Stimulated activated CD8-positive, alpha-beta memory T cell treated with anti-CD3 and anti-CD28 coated beads, Interleukin-7, amount 100 ng/mL, for 1 hour (primary cell): ENCODE data around the gene TAF1D.
"Not testable (repeated sequence)": the region's sequence is repeated elsewhere in the genome, so short reads cannot be mapped to it uniquely, and the experiment has no call there.

Source experiments
- DNase-seq, 2 donors: peaks; one replicate each; pipeline ENCODE4 v3.0.0-alpha.2; 2020; ENCODE audit warnings: low read depth in 2 of 2

The TAF1D gene

GRCh38 chr11:93741094-93741881 is at the start of gene TAF1D, which contains the start of gene C11orf54:
TSS of gene TAF1D (minus strand) at chr11:93741495. CDS start at chr11:93739304, 2,191 bp downstream.
TSS of gene C11orf54 (plus strand) at chr11:93741672. CDS start at chr11:93747394, 5,722 bp downstream.
- DNase-seq = peak; percentile 88 to 92

- DNase-seq = no peak
Measured at GRCh38 chr11:93784935-93785360, 43.7 kb upstream of the TAF1D start.

- peak; percentile 67 to 78 for DNase-seq
Measured at GRCh38 chr11:93784145-93784934, 43.0 kb upstream of the TAF1D start, which contains the start of gene MED17. TSS of gene MED17 (plus strand) at chr11:93784282. CDS start at chr11:93784514, 232 bp downstream.

- peak in 1 of 2 donors; percentile 0 for DNase-seq
Measured at GRCh38 chr11:93783765-93784144, 42.5 kb upstream of the TAF1D start.

- DNase-seq = no peak
Measured at GRCh38 chr11:93783362-93783761, 42.1 kb upstream of the TAF1D start.

- no peak for DNase-seq
Measured at GRCh38 chr11:93775289-93775688, 34.0 kb upstream of the TAF1D start.

- DNase-seq = not testable (repeated sequence)
Measured at GRCh38 chr11:93774560-93774959, 33.3 kb upstream of the TAF1D start.

GRCh38 chr11:93773601-93774200 is 32.4 kb upstream of the TAF1D start:
- DNase-seq = no peak

- DNase-seq = no peak
Measured at GRCh38 chr11:93773045-93773477, 31.8 kb upstream of the TAF1D start.

- DNase-seq = no peak
Measured at GRCh38 chr11:93772123-93772522, 30.8 kb upstream of the TAF1D start.

GRCh38 chr11:93770160-93770559 is 28.9 kb upstream of the TAF1D start:
- DNase-seq = no peak

GRCh38 chr11:93767018-93767417 is 25.7 kb upstream of the TAF1D start:
- no peak for DNase-seq

- DNase-seq = no peak
Measured at GRCh38 chr11:93766504-93766903, 25.2 kb upstream of the TAF1D start.

GRCh38 chr11:93765551-93765950 is 24.3 kb upstream of the TAF1D start:
- no peak for DNase-seq

GRCh38 chr11:93761910-93762309 is 20.6 kb upstream of the TAF1D start:
- DNase-seq = no peak

GRCh38 chr11:93759123-93759522 is 17.8 kb upstream of the TAF1D start:
- not testable (repeated sequence) for DNase-seq

- no peak for DNase-seq
Measured at GRCh38 chr11:93757924-93758865, 16.9 kb upstream of the TAF1D start.

- no peak for DNase-seq
Measured at GRCh38 chr11:93757301-93757700, 16.0 kb upstream of the TAF1D start.

- no peak for DNase-seq
Measured at GRCh38 chr11:93756748-93757147, 15.5 kb upstream of the TAF1D start.

- no peak for DNase-seq
Measured at GRCh38 chr11:93753241-93753640, 11.9 kb upstream of the TAF1D start.

- no peak for DNase-seq
Measured at GRCh38 chr11:93751001-93751400, 9.7 kb upstream of the TAF1D start.
